Hepatocyte (in vitro differentiated cells): ENCODE results near the gene VPS52.

Experiments used
- CTCF ChIP-seq: fragments of 200-600 bp; sonication (generic); IDR thresholded peaks from 2 replicates; pipeline ENCODE4 v1.5.1; 2016; ENCODE audit warnings: antibody characterized with exemption, mild to moderate bottlenecking; ENCODE audit not compliant: poor library complexity
- EZH2 ChIP-seq: fragments of 200-600 bp; sonication (generic); IDR thresholded peaks from 2 replicates; pipeline ENCODE4 v1.6.1; 2016; ENCODE audit warnings: antibody characterized with exemption, mild to moderate bottlenecking, borderline replicate concordance
- EZH2phosphoT487 ChIP-seq: fragments of 200-600 bp; sonication (generic); IDR thresholded peaks from one replicate; pipeline ENCODE4 v1.6.1; 2018; ENCODE audit warnings: antibody characterized with exemption, mild to moderate bottlenecking, low read depth, moderate library complexity; ENCODE audit not compliant: unreplicated experiment, severe bottlenecking

GRCh38 chr6:33276581-33276863 lies 4.8 kb upstream of the VPS52 start:
- TF ChIP-seq CTCF (no peak), EZH2 (no peak), EZH2phosphoT487 (no peak)
